ENCODE results near the gene HSPBP1. TPM values are rescaled to one million over a fixed set of nuclear protein-coding genes. Genes with fewer than 3 reads are reported as not detected.

The HSPBP1 gene
- total RNA-seq, 4 donors from 2014 or later = 17.9 to 46.7 (median 36.7) TPM

- no CpG with 5 or more reads among the region's 13 CpGs for WGBS
- no peak for DNase-seq (ENCODE audit: low spot score in 2 of 2)
- H3K4me3 ChIP-seq = no peak overlapping the region
- H3K27me3 ChIP-seq = no peaks in the 10 kb centered on the region
- peaks cover 89% of the 10 kb centered on the region for H3K36me3 ChIP-seq
- H3K9me3 ChIP-seq = no peaks in the 10 kb centered on the region
- no peaks in the 10 kb centered on the region for H3K4me1 ChIP-seq
- no peak overlapping the region for H3K27ac ChIP-seq
- no peak for TF ChIP-seq POLR2AphosphoS5 (IDR thresholded peaks at IDR 0.05)
- no peak for TF ChIP-seq POLR2A (IDR thresholded peaks at IDR 0.05)
- no peak for TF ChIP-seq CTCF (IDR thresholded peaks at IDR 0.05)
- no peak for TF ChIP-seq EP300 (IDR thresholded peaks at IDR 0.05)
Observed at GRCh38 chr19:55230780-55231179, 49.1 kb downstream of the HSPBP1 start.

DNA sequence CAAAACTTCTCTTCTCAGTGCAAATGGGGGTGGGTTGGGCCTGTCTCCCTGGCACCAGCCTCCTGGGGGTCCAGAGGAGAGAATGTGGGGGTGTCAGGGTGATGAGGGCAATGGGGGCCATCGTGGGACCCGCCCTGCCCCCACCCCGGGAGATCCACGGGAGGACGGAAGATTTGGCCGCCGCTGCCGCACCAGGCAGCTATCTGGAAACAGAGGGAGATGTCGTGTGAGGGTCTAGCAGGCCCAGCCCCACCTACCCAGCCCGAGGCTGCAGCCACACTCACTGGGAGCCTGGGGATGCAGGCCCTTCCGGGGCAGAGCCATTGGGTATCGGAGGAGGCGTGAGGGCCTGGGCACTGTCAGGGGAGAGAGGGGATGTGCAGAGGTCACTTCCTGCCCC lies 49.6 kb downstream of the HSPBP1 start:
- no peak for DNase-seq (ENCODE audit: low spot score in 2 of 2)
- TF ChIP-seq EP300 (IDR thresholded peaks at IDR 0.05) = no peak
- no peak for TF ChIP-seq POLR2AphosphoS5 (IDR thresholded peaks at IDR 0.05)
- WGBS = 84% methylated on average over 13 of the region's 13 CpGs
- Histone ChIP-seq H3K9me3 (no peaks in the 10 kb centered on the region), H3K4me1 (no peaks in the 10 kb centered on the region), H3K27me3 (no peaks in the 10 kb centered on the region), H3K36me3 (peaks cover 88% of the 10 kb centered on the region), H3K4me3 (no peak overlapping the region), H3K27ac (no peak overlapping the region)

DNA sequence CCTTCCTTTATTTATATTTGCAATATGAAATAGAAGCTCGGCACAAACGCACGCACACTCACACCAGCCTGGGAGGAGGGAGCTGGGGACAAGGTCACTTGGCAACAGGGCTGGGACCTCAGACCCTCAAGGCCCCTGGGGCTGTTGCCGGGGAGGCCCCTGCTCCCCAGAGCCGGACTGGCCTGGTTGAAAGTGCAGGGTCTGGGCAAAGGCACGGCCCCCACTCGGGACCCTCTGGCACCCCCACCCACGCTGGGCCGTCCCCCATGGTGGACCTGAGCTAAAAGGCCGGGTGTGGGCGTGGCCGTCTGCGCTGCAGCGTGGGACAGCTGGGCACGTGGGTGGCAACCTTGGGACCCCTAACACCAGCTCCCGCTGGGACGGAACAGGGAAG lies 50.1 kb downstream of the HSPBP1 start:
- Histone ChIP-seq H3K4me3 (no peak overlapping the region), H3K9me3 (no peaks in the 10 kb centered on the region), H3K27me3 (no peaks in the 10 kb centered on the region), H3K4me1 (no peaks in the 10 kb centered on the region), H3K36me3 (peaks cover 82% of the 10 kb centered on the region), H3K27ac (no peak overlapping the region)
- TF ChIP-seq EP300 (IDR thresholded peaks at IDR 0.05) (no peak), POLR2A (IDR thresholded peaks at IDR 0.05) (no peak), POLR2AphosphoS5 (IDR thresholded peaks at IDR 0.05) (no peak), CTCF (IDR thresholded peaks at IDR 0.05) (no peak)
- WGBS = 94% methylated on average over 17 of the region's 17 CpGs
- no peak for DNase-seq (ENCODE audit: low spot score in 2 of 2)

GRCh38 chr19:55229145-55229788 lies 50.6 kb downstream of the HSPBP1 start:
- peaks cover 77% of the 10 kb centered on the region for H3K36me3 ChIP-seq

GRCh38 chr19:55228403-55229031 lies 51.4 kb downstream of the HSPBP1 start, which contains the start of gene TMEM86B:
TSS of gene TMEM86B (minus strand) at chr19:55228763. CDS start at chr19:55228741, 22 bp downstream.
- no peaks in the 10 kb centered on the region for H3K4me1 ChIP-seq
- no peak within 1 kb of the TSS for H3K27ac ChIP-seq
- WGBS = 91% methylated on average over 6 of the region's 12 CpGs
- DNase-seq (ENCODE audit: low spot score in 2 of 2) = no peak
- TF ChIP-seq POLR2AphosphoS5 (IDR thresholded peaks at IDR 0.05) (no peak), CTCF (IDR thresholded peaks at IDR 0.05) (no peak), EP300 (IDR thresholded peaks at IDR 0.05) (no peak), POLR2A (IDR thresholded peaks at IDR 0.05) (no peak)
- no peaks in the 10 kb centered on the region for H3K9me3 ChIP-seq
- no peaks in the 10 kb centered on the region for H3K27me3 ChIP-seq
- H3K4me3 ChIP-seq = no peak within 1 kb of the TSS
- H3K36me3 ChIP-seq = peaks cover 72% of the 10 kb centered on the region

More at GRCh38 chr19:55229145-55229788, 50.6 kb downstream of the HSPBP1 start:
- H3K4me1 ChIP-seq = no peaks in the 10 kb centered on the region
- H3K4me3 ChIP-seq = no peak overlapping the region
- H3K27ac ChIP-seq = no peak overlapping the region
- H3K27me3 ChIP-seq = no peaks in the 10 kb centered on the region
- H3K9me3 ChIP-seq = no peaks in the 10 kb centered on the region
- TF ChIP-seq POLR2A (IDR thresholded peaks at IDR 0.05) = no peak
- no peak for TF ChIP-seq CTCF (IDR thresholded peaks at IDR 0.05)
- no peak for TF ChIP-seq EP300 (IDR thresholded peaks at IDR 0.05)
- TF ChIP-seq POLR2AphosphoS5 (IDR thresholded peaks at IDR 0.05) = no peak
- 90% methylated on average over 18 of the region's 18 CpGs for WGBS
- DNase-seq (ENCODE audit: low spot score in 2 of 2) = no peak
